Motor neuron (in vitro differentiated cells): ENCODE data around the gene DEFB121. TPM values are rescaled to one million over a fixed set of nuclear protein-coding genes. Genes with fewer than 3 reads are reported as not detected.
A peak's percentile ranks its signal among the peaks of the same experiment; 100 is the strongest.
"Not testable (repeated sequence)": the region's sequence is repeated elsewhere in the genome, so short reads cannot be mapped to it uniquely, and the experiment has no call there.

Experiments
- ATAC-seq, 8 experiments: fragments of 200-7000 bp; cut with Tn5 transposase; replicated peaks in 6 of 8; 2 replicates each; pipeline ENCODE4 v1.8.0; 2021; ENCODE audit warnings: mild to moderate bottlenecking in 8 of 8, moderate library complexity in 8 of 8
- H3K27ac ChIP-seq, 2 donors: fragments of 250-450 bp; sonication (Bioruptor Pico); 2 replicates each; pipeline ENCODE4 v1.9.0; 2021; ENCODE audit warnings: antibody characterized with exemption in 2 of 2, mild to moderate bottlenecking in 2 of 2, moderate library complexity in 1 of 2
- H3K4me1 ChIP-seq, 2 donors: fragments of 250-450 bp; sonication (Bioruptor Pico); replicated peaks in 1 of 2; 2 replicates each; pipeline ENCODE4 v1.6.1; 2021; ENCODE audit warnings: antibody characterized with exemption in 2 of 2, mild to moderate bottlenecking in 2 of 2, moderate library complexity in 1 of 2
- H3K4me3 ChIP-seq, 5 donors: fragments of 250-450 bp; sonication (Bioruptor Pico); 2 replicates each; pipeline ENCODE4 v1.9.0; 2021; ENCODE audit warnings: antibody characterized with exemption in 5 of 5, mild to moderate bottlenecking in 5 of 5, moderate library complexity in 4 of 5
- WGBS, 10 experiments: fragments of 450-650 bp; shearing (Covaris generic); methylation state at CpG; one replicate each; pipeline ENCODE4 v1.0.0; 2022; 5-methylcytosine and 5-hydroxymethylcytosine counted together
- in situ Hi-C, 9 experiments: fragments of 400-800 bp; cut with MboI; loops; one replicate each; pipeline ENCODE4 v1.15.0; 2021; ENCODE audit warnings: low sequenced_read_pairs in 9 of 9, low pct_unique_long_range_greater_than_20kb in 2 of 9; ENCODE audit not compliant: unreplicated experiment in 9 of 9
- total RNA-seq, 8 experiments: library from RNA; unstranded; fragments of 300-600 nt; gene quantifications; 2 replicates each; pipeline versions ENCODE4 v1.2.3 to v1.2.4, GENCODE V29; 2022

DEFB121 gene
- total RNA-seq, 8 experiments from 2014 or later, result not detected

DNA sequence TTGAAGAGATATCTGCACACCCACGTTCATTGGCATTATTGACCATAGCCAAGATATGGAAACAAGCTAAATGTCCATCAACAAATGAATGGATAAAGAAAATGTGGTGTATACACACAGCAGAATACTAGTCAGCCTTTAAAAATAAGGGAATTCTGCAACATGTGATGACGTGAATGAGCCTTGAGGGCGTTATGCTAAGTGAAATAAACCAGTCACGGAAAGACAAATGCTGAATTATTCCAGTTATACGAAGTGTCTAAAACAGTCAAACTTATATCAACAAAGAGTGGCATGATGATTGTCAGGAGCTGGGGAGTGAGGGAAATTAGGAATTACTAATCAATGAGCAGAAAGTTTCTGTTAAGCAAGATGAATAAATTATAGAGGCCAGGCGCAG is 8.4 kb upstream of the DEFB121 start:
- in situ Hi-C loops, result no loop called here
- peak in 1 of 8 experiments; percentile 34 for ATAC-seq
- 8 to 52% (median 43%) methylated on average over 2 to 6 of the region's 6 CpGs for WGBS, 10 experiments
- no peaks in the 10 kb centered on the region for H3K4me1 ChIP-seq
- H3K4me3 ChIP-seq, result no peak overlapping the region
- no peak overlapping the region for H3K27ac ChIP-seq

DNA sequence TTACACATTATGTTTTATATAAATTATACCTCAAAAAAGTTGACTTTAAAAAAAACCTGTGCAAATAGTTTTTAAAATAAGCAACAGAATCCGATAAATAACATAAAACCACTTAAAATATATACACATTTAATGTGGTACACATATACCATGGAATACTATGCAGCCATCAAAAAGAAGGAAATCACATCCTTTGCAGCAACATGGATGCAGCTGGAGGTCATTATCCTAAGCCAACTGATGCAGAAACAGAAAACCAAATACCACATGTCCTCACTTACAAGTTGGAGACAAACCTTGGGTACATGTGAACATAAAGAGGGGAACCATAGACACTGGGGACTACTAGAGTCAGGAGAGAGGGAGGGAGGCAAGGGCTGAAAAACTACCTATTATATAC is 4.0 kb upstream of the DEFB121 start:
- in situ Hi-C loops, result no loop called here
- Histone ChIP-seq H3K27ac (no peak overlapping the region), H3K4me3 (no peak overlapping the region), H3K4me1 (no peaks in the 10 kb centered on the region)
- no peak for ATAC-seq
- WGBS, 10 experiments, result 0 to 20% (median 8%) methylated on average over 1 of the region's 1 CpG; no CpG with 5 or more reads in 2 of the 10 experiments

DNA sequence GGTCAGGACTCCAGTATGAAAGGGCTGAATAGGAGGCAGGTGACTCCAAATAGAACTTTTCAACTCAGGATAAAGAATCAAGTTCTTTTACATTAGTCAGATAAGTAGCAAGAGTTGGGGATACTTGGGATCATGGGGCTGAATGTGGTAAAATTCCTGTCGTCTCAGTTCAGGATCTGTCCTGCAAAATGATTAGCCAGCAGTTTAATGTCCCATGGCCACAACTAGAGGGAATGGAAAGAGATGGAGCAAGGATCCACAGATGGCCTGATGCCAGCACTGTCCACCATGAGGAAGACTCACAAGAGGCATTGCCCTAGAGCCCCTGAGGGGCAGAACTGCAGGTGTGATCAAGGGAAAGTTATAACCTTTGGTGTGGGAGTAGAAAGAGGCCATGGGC is 2.1 kb downstream of the DEFB121 start:
- H3K4me1 ChIP-seq, result no peaks in the 10 kb centered on the region
- WGBS, 10 experiments, result 0 to 40% (median 8%) methylated on average over 1 of the region's 1 CpG; no CpG with 5 or more reads in 6 of the 10 experiments
- no peak overlapping the region for H3K4me3 ChIP-seq
- no peak overlapping the region for H3K27ac ChIP-seq
- in situ Hi-C loops, result no loop called here
- ATAC-seq, result no peak

DNA sequence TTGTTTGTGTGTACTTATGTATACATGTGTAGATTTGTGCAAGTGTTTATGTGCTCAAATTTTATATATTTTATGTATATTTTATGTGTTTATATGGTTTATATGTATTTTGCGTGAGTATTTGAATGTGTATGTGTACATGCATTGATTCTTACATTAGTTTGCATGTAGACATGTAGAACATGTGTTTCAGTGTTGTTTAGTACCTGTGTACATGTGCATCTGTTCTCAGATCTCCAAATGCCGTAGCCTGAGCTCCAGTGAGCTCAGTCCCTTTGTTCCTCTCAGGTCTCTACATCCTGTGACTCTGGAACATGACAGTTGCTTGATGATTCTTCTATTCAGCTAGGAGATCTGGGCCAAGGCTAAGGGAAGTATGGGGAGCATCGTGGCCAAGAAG is 11.1 kb downstream of the DEFB121 start:
- WGBS, 10 experiments, result 0 to 60% (median 9%) methylated on average over 1 to 3 of the region's 3 CpGs; no CpG with 5 or more reads in 2 of the 10 experiments

DNA sequence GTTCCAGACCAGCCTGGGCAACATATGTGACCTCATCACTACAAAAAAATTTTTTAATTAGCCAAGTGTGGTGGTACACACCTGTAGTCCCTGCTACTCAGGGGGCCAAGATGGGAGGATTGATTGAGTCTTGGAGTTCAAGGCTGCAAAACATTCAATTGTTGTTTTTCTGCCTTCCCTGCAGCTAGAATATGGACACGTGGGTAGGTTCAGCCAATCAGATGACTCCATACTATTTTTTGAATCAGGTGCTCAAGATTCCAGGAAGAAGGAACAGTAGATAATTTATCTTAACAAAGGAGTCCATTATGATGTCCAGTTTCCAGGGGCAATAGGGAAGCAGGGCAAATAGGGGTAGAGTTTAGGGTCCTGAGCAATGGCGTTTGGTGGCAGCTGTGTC is 13.2 kb downstream of the DEFB121 start:
- 0 to 28% (median 14%) methylated on average over 1 to 2 of the region's 2 CpGs; no CpG with 5 or more reads in 5 of the 10 experiments for WGBS, 10 experiments
- H3K4me1 ChIP-seq, result no peaks in the 10 kb centered on the region
- ATAC-seq, result no peak
- in situ Hi-C loops, result loop anchor here in 1 of 9 experiments (25.0 kb wide), 1 partner anchor 106 kb away; no protein-coding TSS in a partner anchor
- no peak overlapping the region for H3K27ac ChIP-seq
- no peak overlapping the region for H3K4me3 ChIP-seq

More for the DNA sequence above, 11.1 kb downstream of the DEFB121 start:
- no peak overlapping the region for H3K27ac ChIP-seq
- H3K4me3 ChIP-seq, result no peak overlapping the region
- ATAC-seq, result no peak
- no peaks in the 10 kb centered on the region for H3K4me1 ChIP-seq
- in situ Hi-C loops, result loop anchor here in 1 of 9 experiments (25.0 kb wide), 1 partner anchor 108 kb away; no protein-coding TSS in a partner anchor

DNA sequence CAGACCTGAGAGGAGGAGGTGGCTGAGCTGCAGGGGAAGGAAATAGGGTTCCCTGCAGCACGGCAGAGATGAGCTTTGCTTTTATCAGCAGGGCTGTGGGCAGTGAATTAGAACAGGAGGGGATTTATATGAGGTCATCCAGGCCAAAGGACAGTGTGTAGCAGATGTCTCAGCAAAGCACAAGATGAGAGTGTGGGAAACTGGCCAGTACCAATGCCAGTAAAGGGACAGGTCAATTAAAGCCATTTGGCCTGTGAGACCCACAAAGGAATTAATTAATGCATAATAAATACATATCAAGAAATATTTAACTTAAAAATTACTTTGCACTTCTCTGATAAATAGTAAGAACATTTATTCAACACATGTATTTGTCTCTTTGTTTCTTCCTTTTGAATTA is 15.5 kb downstream of the DEFB121 start, which contains the start of gene DEFB119:
Gene DEFB119 (minus strand): TSS at position 101 of the 400 bp plus-strand sequence. CDS start 107 bp downstream, outside the sequence.
- ATAC-seq, result no peak
- in situ Hi-C loops, result loop anchor here in 1 of 9 experiments (25.0 kb wide), 1 partner anchor 103 kb away; no protein-coding TSS in a partner anchor
- no peak within 1 kb of the TSS for H3K27ac ChIP-seq
- no peak within 1 kb of the TSS for H3K4me3 ChIP-seq
- WGBS, 10 experiments, result 0 to 33% (median 6%) methylated on average over 1 of the region's 1 CpG; no CpG with 5 or more reads in 4 of the 10 experiments
- H3K4me1 ChIP-seq, result no peaks in the 10 kb centered on the region

DNA sequence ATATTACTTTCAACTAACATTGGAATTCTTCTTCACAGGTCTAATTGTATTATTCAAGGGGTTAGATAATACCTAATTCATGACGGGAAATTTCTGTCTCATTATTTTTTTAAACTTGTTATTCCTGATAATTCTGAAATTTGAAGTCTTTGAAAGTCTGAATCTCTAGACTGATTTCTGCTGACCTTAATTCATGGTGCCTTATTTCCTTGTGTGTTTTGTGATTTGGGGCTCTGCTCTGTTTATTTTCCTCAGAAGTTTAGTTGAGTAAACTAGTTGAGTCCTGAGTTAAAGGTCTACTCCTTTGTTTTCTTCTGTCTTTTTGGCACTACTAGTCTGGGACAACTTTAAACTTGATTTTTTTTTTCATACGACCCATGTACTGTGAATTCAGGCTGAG is 31.7 kb downstream of the DEFB121 start:
- no peak for ATAC-seq
- 0 to 45% (median 12%) methylated on average over 1 to 2 of the region's 2 CpGs; no CpG with 5 or more reads in 1 of the 10 experiments for WGBS, 10 experiments

DNA sequence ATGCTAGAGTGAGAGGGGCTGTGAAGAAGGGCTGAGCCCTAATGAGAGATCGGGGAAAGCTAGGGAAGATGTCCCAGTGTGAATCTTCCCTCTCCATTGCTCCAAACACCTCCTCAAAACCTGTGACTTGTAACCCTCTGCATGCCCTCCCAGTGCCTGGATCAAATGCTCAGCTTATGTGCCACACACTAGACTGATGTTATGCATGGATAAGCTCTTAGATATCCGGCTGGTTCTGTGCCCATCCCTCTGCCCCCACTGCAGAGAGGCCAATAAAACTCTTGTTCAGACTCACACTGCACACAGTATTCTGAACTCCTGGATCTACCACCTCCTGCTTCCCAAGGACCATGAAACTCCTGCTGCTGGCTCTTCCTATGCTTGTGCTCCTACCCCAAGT is 37.7 kb downstream of the DEFB121 start, which contains the start of gene DEFB118:
Gene DEFB118 (plus strand): TSS at position 301 of the 400 bp plus-strand sequence. CDS start 50 bp downstream, at position 351.
- H3K4me3 ChIP-seq, result no peak within 1 kb of the TSS
- no peaks in the 10 kb centered on the region for H3K4me1 ChIP-seq
- in situ Hi-C loops, result no loop called here
- 0 to 57% (median 40%) methylated on average over 1 to 2 of the region's 2 CpGs; no CpG with 5 or more reads in 5 of the 10 experiments for WGBS, 10 experiments
- no peak within 1 kb of the TSS for H3K27ac ChIP-seq
- no peak for ATAC-seq

More for the DNA sequence above, 31.7 kb downstream of the DEFB121 start:
- in situ Hi-C loops, result no loop called here
- H3K4me1 ChIP-seq, result no peaks in the 10 kb centered on the region
- H3K4me3 ChIP-seq, result no peak overlapping the region
- H3K27ac ChIP-seq, result no peak overlapping the region

DNA sequence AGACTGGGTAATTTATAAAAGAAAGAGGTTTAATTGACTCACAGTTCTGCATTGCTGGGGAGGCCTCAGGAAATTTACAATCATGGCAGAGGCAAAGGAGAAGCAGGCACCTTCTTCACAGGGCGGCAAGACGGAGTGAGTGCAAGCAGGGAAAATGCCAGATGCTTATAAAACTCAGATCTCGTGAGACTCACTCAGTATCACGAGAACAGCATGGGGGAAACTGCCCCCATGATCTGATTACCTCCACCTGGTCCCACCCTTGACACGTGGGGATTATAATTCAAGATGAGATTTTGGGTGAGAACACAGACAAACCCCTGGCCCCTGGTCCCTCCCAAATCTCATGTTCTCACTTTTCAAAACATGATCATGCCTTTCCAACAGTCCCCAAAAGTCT is 41.7 kb downstream of the DEFB121 start:
- WGBS, 10 experiments, result 0 to 80% (median 27%) methylated on average over 1 to 5 of the region's 5 CpGs; no CpG with 5 or more reads in 3 of the 10 experiments
- ATAC-seq, H3K27ac ChIP-seq, H3K4me3 ChIP-seq, in situ Hi-C loops, H3K4me1 ChIP-seq: not testable (repeated sequence)

DNA sequence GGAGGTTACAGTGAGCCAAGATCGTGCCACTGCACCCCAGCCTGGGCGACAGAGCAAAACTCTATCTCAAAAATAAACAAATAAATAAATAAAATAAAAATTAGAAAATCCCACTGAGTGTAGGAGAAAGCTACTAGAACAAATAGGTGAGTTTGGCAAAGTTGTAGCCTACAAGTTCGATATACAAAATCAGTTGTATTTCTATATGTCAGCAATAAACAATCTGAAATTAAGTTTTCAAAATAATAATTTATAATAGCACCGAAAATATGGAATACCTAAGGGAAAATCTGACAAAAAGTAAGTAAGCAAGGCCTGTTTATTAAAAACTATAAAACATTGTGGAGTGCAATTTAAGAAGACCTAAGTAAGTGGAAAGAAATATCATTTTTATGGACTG is 42.7 kb downstream of the DEFB121 start:
- in situ Hi-C loops, result no loop called here
- H3K27ac ChIP-seq, result no peak overlapping the region
- H3K4me1 ChIP-seq, result no peaks in the 10 kb centered on the region
- 0 to 54% (median 31%) methylated on average over 2 to 4 of the region's 4 CpGs for WGBS, 10 experiments
- ATAC-seq, result no peak
- H3K4me3 ChIP-seq, result no peak overlapping the region

DNA sequence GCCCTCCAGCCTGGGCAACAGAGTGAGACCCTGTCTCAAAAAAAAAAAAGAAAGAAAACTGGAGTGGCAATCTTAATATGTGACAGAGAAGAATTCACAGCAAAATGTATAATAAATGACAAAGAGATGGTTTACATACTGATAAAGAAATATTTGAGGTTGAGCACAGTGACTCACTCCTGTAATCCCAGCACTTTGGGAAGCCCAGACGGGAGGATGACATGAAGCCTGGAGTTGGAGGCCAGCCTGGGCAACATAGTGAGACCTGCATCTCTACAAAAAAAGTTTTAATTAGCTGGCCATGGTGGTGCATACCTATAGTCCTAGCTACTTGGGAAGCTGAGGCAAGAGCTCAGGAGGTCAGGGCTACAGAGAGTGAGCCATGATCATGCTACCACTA is 50.0 kb downstream of the DEFB121 start:
- no peak overlapping the region for H3K4me3 ChIP-seq
- ATAC-seq, result no peak
- WGBS, 10 experiments, result 0 to 57% (median 8%) methylated on average over 1 of the region's 1 CpG; no CpG with 5 or more reads in 2 of the 10 experiments
- H3K27ac ChIP-seq, result no peak overlapping the region
- no peaks in the 10 kb centered on the region for H3K4me1 ChIP-seq
- in situ Hi-C loops, result no loop called here
